ENCODE measurements around the gene TREML4. TPM values are rescaled to one million over a fixed set of nuclear protein-coding genes. Genes with fewer than 3 reads are reported as not detected.

TREML4 gene
- total RNA-seq = not detected

- no peaks in the 10 kb centered on the region for H3K27me3 ChIP-seq
- H3K9me3 ChIP-seq = no peaks in the 10 kb centered on the region
- DNase-seq (no peak), ATAC-seq (no peak)
- H3K4me1 ChIP-seq = no peaks in the 10 kb centered on the region
- H3K4me3 ChIP-seq = no peak within 1 kb of the TSS
- intact Hi-C loops (cut with DNase I) = no loop called here
- H3K36me3 ChIP-seq (replicated peaks in 1 of 2; ENCODE audit: insufficient read depth in 1 of 2, low read depth in 2 of 2) = no peaks in the 10 kb centered on the region
- 51 to 60% methylated on average over 5 of the region's 5 CpGs for WGBS, 2 donors
- no peak for TF ChIP-seq POLR2A (IDR thresholded peaks at IDR 0.05)
- TF ChIP-seq, protein P1, sequence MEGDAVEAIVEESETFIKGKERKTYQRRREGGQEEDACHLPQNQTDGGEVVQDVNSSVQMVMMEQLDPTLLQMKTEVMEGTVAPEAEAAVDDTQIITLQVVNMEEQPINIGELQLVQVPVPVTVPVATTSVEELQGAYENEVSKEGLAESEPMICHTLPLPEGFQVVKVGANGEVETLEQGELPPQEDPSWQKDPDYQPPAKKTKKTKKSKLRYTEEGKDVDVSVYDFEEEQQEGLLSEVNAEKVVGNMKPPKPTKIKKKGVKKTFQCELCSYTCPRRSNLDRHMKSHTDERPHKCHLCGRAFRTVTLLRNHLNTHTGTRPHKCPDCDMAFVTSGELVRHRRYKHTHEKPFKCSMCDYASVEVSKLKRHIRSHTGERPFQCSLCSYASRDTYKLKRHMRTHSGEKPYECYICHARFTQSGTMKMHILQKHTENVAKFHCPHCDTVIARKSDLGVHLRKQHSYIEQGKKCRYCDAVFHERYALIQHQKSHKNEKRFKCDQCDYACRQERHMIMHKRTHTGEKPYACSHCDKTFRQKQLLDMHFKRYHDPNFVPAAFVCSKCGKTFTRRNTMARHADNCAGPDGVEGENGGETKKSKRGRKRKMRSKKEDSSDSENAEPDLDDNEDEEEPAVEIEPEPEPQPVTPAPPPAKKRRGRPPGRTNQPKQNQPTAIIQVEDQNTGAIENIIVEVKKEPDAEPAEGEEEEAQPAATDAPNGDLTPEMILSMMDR (IDR thresholded peaks at IDR 0.05) = no peak
- H3K27ac ChIP-seq = no peak within 1 kb of the TSS
Measured at GRCh38 chr6:41228096-41228495, at the start of gene TREML4. TREML4 (plus strand) TSS chr6:41228349; CDS start chr6:41228428, 79 bp downstream.

DNA sequence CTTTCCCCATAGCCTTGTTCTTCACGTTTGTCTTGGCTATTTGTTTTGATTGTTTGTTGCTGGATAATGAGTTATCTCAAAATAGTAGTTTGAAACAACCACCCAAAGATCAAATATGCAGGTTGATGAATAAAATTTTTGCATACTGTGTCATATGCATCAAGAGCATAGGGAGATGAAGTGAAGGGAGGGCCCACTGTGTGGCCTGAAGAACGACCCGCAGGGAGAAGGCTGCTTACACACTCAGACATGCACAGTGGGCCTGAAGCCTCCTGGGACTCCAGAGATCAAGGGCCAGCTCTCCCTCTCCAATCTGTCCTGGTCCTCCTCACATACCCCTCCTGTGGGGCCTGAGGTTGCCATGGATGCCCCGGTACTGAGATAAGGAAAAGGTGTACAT, 49.0 kb upstream of the TREML4 start:
- no peaks in the 10 kb centered on the region for H3K27me3 ChIP-seq
- WGBS, 2 donors = 40 to 54% methylated on average over 4 of the region's 4 CpGs
- TF ChIP-seq, protein P1 (IDR thresholded peaks at IDR 0.05) = no peak
- TF ChIP-seq POLR2A (IDR thresholded peaks at IDR 0.05) = no peak
- ATAC-seq (no peak), DNase-seq (no peak)
- no peaks in the 10 kb centered on the region for H3K4me1 ChIP-seq
- no peak overlapping the region for H3K27ac ChIP-seq
- H3K4me3 ChIP-seq = no peak overlapping the region
- intact Hi-C loops (cut with DNase I) = no loop called here
- no peaks in the 10 kb centered on the region for H3K9me3 ChIP-seq
- no peaks in the 10 kb centered on the region for H3K36me3 ChIP-seq (replicated peaks in 1 of 2; ENCODE audit: insufficient read depth in 1 of 2, low read depth in 2 of 2)

GRCh38 chr6:41181566-41181965, 46.6 kb upstream of the TREML4 start:
- 63 to 75% methylated on average over 1 of the region's 1 CpG for WGBS, 2 donors
- no peak for ATAC-seq
- intact Hi-C loops (cut with DNase I) = no loop called here

GRCh38 chr6:41182069-41183034, 45.8 kb upstream of the TREML4 start:
- Histone ChIP-seq H3K27ac (peak overlapping the region in 1 of 4 donors; percentile 62), H3K36me3 (replicated peaks in 1 of 2; ENCODE audit: insufficient read depth in 1 of 2, low read depth in 2 of 2) (no peaks in the 10 kb centered on the region), H3K27me3 (no peaks in the 10 kb centered on the region), H3K4me3 (no peak overlapping the region), H3K9me3 (no peaks in the 10 kb centered on the region), H3K4me1 (no peaks in the 10 kb centered on the region)
- ATAC-seq (peak; percentile 56), DNase-seq (peak; percentile 26 to 60 (median 40))
- intact Hi-C loops (cut with DNase I) = no loop called here
- 60 to 69% methylated on average over 4 of the region's 4 CpGs for WGBS, 2 donors
- no peak for TF ChIP-seq POLR2A (IDR thresholded peaks at IDR 0.05)
- TF ChIP-seq, protein P1 (IDR thresholded peaks at IDR 0.05) = peak; percentile 8 to 59 (median 41)

More at GRCh38 chr6:41181566-41181965, 46.6 kb upstream of the TREML4 start:
- H3K4me1 ChIP-seq = no peaks in the 10 kb centered on the region
- H3K4me3 ChIP-seq = no peak overlapping the region
- DNase-seq = no peak
- no peaks in the 10 kb centered on the region for H3K9me3 ChIP-seq
- H3K36me3 ChIP-seq (replicated peaks in 1 of 2; ENCODE audit: insufficient read depth in 1 of 2, low read depth in 2 of 2) = no peaks in the 10 kb centered on the region
- H3K27ac ChIP-seq = no peak overlapping the region
- TF ChIP-seq, protein P1 (IDR thresholded peaks at IDR 0.05) = no peak
- TF ChIP-seq POLR2A (IDR thresholded peaks at IDR 0.05) = no peak
- H3K27me3 ChIP-seq = no peaks in the 10 kb centered on the region
